Erythroblast (primary cell): ENCODE measurements around the gene FAM50B.

ENCODE experiments used
- GATA1 ChIP-seq: IDR thresholded peaks from 2 replicates; pipeline ENCODE4 v1.6.1; 2011; ENCODE audit warnings: low read depth, mild to moderate bottlenecking, control low read depth, low read length, moderate library complexity
- POLR2A ChIP-seq: IDR thresholded peaks from 2 replicates; pipeline ENCODE4 v1.6.1; 2011; ENCODE audit warnings: mild to moderate bottlenecking, low read length

DNA sequence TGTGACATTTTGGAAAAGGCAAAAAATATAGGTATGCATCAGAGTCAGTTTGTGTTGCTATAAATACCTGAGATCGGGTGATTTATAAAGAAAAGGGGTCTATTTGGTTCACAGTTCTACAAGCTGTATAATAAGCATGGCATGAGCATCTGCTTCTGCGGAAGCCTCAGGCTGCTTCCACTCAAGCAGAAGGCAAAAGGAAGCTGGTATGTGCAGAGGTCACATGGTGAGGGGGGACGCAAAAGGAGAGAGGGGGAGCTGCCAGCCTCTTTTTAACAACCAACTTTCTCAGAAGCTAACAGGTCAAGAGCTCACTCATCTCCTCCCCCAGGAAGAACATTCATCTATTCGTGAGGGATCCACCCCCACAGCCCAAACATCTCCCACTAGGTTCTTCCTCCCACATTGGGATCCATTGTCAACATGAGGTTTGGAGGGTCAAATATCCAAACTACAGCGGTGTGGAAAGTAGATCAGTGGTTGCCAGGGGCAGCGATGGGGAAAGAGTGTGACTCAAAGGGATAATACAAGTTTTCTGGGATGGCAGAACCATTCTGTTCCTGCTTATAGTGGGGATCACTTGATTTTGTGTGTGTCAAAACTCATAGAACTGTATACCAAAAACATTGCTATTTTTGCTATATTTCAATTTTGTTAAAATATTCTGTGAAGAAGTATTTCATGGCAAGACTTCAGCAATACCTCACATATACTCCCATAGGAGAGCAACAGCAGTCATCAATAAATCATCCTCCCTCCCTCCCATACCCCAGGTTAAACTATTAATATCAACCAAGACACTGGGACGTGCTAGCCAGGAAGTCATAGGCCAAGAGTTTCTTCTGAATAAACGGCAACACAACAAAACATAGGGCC, 9.9 kb upstream of the FAM50B start:
- no peak for TF ChIP-seq POLR2A
- TF ChIP-seq GATA1 = no peak
